Measurements from ENCODE around the gene SEC24A. TPM values are rescaled to one million over a fixed set of nuclear protein-coding genes. Genes with fewer than 3 reads are reported as not detected.
"Not testable (repeated sequence)": the region's sequence is repeated elsewhere in the genome, so short reads cannot be mapped to it uniquely, and the experiment has no call there.

The SEC24A gene
- total RNA-seq, 1 donor: 7.3 TPM

GRCh38 chr5:134649163-134649835 lies 714 bp downstream of the SEC24A start:
- DNase-seq (ENCODE audit: low read depth in 2 of 3, low spot score in 2 of 3): no peak

GRCh38 chr5:134650660-134651059 lies 2.1 kb downstream of the SEC24A start:
- DNase-seq (ENCODE audit: low read depth in 2 of 3, low spot score in 2 of 3): not testable (repeated sequence)

GRCh38 chr5:134651531-134651930 lies 2.9 kb downstream of the SEC24A start:
- no peak for DNase-seq (ENCODE audit: low read depth in 2 of 3, low spot score in 2 of 3)

- no peak for DNase-seq (ENCODE audit: low read depth in 2 of 3, low spot score in 2 of 3)
Observed at GRCh38 chr5:134656690-134657089, 8.1 kb downstream of the SEC24A start.

GRCh38 chr5:134659456-134659855 lies 10.9 kb downstream of the SEC24A start:
- no peak for DNase-seq (ENCODE audit: low read depth in 2 of 3, low spot score in 2 of 3)

- no peak for DNase-seq (ENCODE audit: low read depth in 2 of 3, low spot score in 2 of 3)
Observed at GRCh38 chr5:134659922-134660321, 11.3 kb downstream of the SEC24A start.

GRCh38 chr5:134662971-134663370 lies 14.4 kb downstream of the SEC24A start:
- DNase-seq (ENCODE audit: low read depth in 2 of 3, low spot score in 2 of 3): no peak

- no peak for DNase-seq (ENCODE audit: low read depth in 2 of 3, low spot score in 2 of 3)
Observed at GRCh38 chr5:134664448-134664847, 15.9 kb downstream of the SEC24A start.

GRCh38 chr5:134673546-134673945 lies 25.0 kb downstream of the SEC24A start:
- not testable (repeated sequence) for DNase-seq (ENCODE audit: low read depth in 2 of 3, low spot score in 2 of 3)

GRCh38 chr5:134677357-134677756 lies 28.8 kb downstream of the SEC24A start:
- not testable (repeated sequence) for DNase-seq (ENCODE audit: low read depth in 2 of 3, low spot score in 2 of 3)

GRCh38 chr5:134690144-134690543 lies 41.6 kb downstream of the SEC24A start:
- not testable (repeated sequence) for DNase-seq (ENCODE audit: low read depth in 2 of 3, low spot score in 2 of 3)

- no peak for DNase-seq (ENCODE audit: low read depth in 2 of 3, low spot score in 2 of 3)
Observed at GRCh38 chr5:134692722-134693121, 44.1 kb downstream of the SEC24A start.

- no peak for DNase-seq (ENCODE audit: low read depth in 2 of 3, low spot score in 2 of 3)
Observed at GRCh38 chr5:134708301-134708700, 59.7 kb downstream of the SEC24A start.

- no peak for DNase-seq (ENCODE audit: low read depth in 2 of 3, low spot score in 2 of 3)
Observed at GRCh38 chr5:134714120-134714519, 65.5 kb downstream of the SEC24A start.

GRCh38 chr5:134714541-134714940 lies 66.0 kb downstream of the SEC24A start:
- no peak for DNase-seq (ENCODE audit: low read depth in 2 of 3, low spot score in 2 of 3)

- not testable (repeated sequence) for DNase-seq (ENCODE audit: low read depth in 2 of 3, low spot score in 2 of 3)
Observed at GRCh38 chr5:134715466-134715865, 66.9 kb downstream of the SEC24A start.

GRCh38 chr5:134724872-134725271 lies 76.3 kb downstream of the SEC24A start:
- DNase-seq (ENCODE audit: low read depth in 2 of 3, low spot score in 2 of 3): no peak

- no peak for DNase-seq (ENCODE audit: low read depth in 2 of 3, low spot score in 2 of 3)
Observed at GRCh38 chr5:134732819-134733218, 84.2 kb downstream of the SEC24A start.

GRCh38 chr5:134735243-134735642 lies 86.7 kb downstream of the SEC24A start:
- peak in 1 of 3 donors; percentile 9 for DNase-seq (ENCODE audit: low read depth in 2 of 3, low spot score in 2 of 3)

- DNase-seq (ENCODE audit: low read depth in 2 of 3, low spot score in 2 of 3): peak in 2 of 3 donors; percentile 9 to 40
Observed at GRCh38 chr5:134736173-134736812, 87.7 kb downstream of the SEC24A start.

- peak; percentile 90 to 99 (median 99) for DNase-seq (ENCODE audit: low read depth in 2 of 3, low spot score in 2 of 3)
Observed at GRCh38 chr5:134738133-134738962, 89.8 kb downstream of the SEC24A start, which contains the start of gene CAMLG. CAMLG (plus strand) TSS chr5:134738548; CDS start chr5:134738621, 73 bp downstream.

Data from hematopoietic multipotent progenitor cell (in vitro differentiated cells).